HEK293 (cell line): ENCODE results near the gene ZNF367.

Source experiments
- ZNF18 ChIP-seq: fragments of 450-650 bp; formaldehyde crosslinking; IDR thresholded peaks from 2 replicates; pipeline ENCODE4 v1.5.1; 2016; ENCODE audit warnings: missing biosample characterization, missing genetic modification characterization
- ZNF416 ChIP-seq: fragments of 450-650 bp; formaldehyde crosslinking; IDR thresholded peaks from 2 replicates; pipeline ENCODE4 v1.5.1; 2016; ENCODE audit warnings: missing biosample characterization, missing genetic modification characterization
- ZNF510 ChIP-seq: fragments of 450-650 bp; formaldehyde crosslinking; IDR thresholded peaks from 2 replicates; pipeline ENCODE4 v1.5.1; 2018; ENCODE audit warnings: mild to moderate bottlenecking, missing genetic modification characterization, missing biosample characterization; ENCODE audit not compliant: insufficient replicate concordance

- TF ChIP-seq ZNF416 (tag by site-specific recombination), result no peak
- TF ChIP-seq ZNF18 (tag by site-specific recombination), result no peak
- no peak for TF ChIP-seq ZNF510 (tag by site-specific recombination)
Measured at GRCh38 chr9:96450613-96451528, 32.7 kb upstream of the ZNF367 start.
